B cell (primary cell): ENCODE data around the gene RPL41. TPM values are rescaled to one million over a fixed set of nuclear protein-coding genes. Genes with fewer than 3 reads are reported as not detected.

Experiments
- ATAC-seq: fragments of 200-7000 bp; cut with Tn5 transposase; one replicate; pipeline ENCODE4 v1.10.0; 2021; ENCODE audit warnings: low read depth, mild to moderate bottlenecking, moderate number of reproducible peaks, moderate library complexity
- CTCF ChIA-PET: fragments of 350-600 bp; sonication (Branson Sonifier 250); formaldehyde crosslinking; loops from one replicate; lab custom pipeline; 2021; ENCODE audit warnings: antibody characterized with exemption, inconsistent platforms; lab: Charles Lee
- POLR2A ChIA-PET: fragments of 350-600 bp; sonication (Branson Sonifier 250); formaldehyde crosslinking; loops from one replicate; lab custom pipeline; 2021; ENCODE audit warnings: antibody characterized with exemption; lab: Charles Lee
- DNase-seq: peaks from one replicate; pipeline ENCODE4 v3.0.0; 2013
- H2AFZ ChIP-seq: 2 replicates; pipeline ENCODE4 v1.6.1; 2012; ENCODE audit warnings: mild to moderate bottlenecking, low read depth, low read length; ENCODE audit not compliant: insufficient read depth, poor library complexity, severe bottlenecking
- H3K27ac ChIP-seq, 2 donors: 1 replicate in 1 of 2; 2 replicates in 1 of 2; pipeline ENCODE4 v1.5.1; 2012 to 2013; ENCODE audit warnings: low read length in 2 of 2, mild to moderate bottlenecking in 2 of 2, moderate library complexity in 1 of 2
- H3K27me3 ChIP-seq, 4 experiments: fragments of 200-600 bp in 1 of 4; sonication (generic) in 1 of 4; replicated peaks in 1 of 4; 1 replicate in 2 of 4; 2 replicates in 2 of 4; pipeline versions ENCODE4 v1.6.1 to v1.7.0; 2013 to 2016; ENCODE audit warnings: low read length in 3 of 4, mild to moderate bottlenecking in 2 of 4, mixed read lengths in 1 of 4, moderate library complexity in 1 of 4; ENCODE audit not compliant: insufficient read depth in 4 of 4, control insufficient read depth in 3 of 4; ENCODE audit errors: control extremely low read depth in 1 of 4
- H3K36me3 ChIP-seq, 2 experiments: replicated peaks in 1 of 2; 1 replicate in 1 of 2; 2 replicates in 1 of 2; pipeline versions ENCODE4 v1.6.1 to v1.7.1; 2013; ENCODE audit warnings: low read length in 1 of 2; ENCODE audit not compliant: insufficient read depth in 2 of 2, control insufficient read depth in 1 of 2; ENCODE audit errors: control extremely low read depth in 1 of 2, extremely low read depth in 1 of 2
- H3K4me1 ChIP-seq, 2 donors: fragments of 200-600 bp in 1 of 2; sonication (generic) in 1 of 2; 1 replicate in 1 of 2; 2 replicates in 1 of 2; pipeline versions ENCODE4 v1.5.1 to v1.6.1; 2013 to 2017; ENCODE audit warnings: low read length in 2 of 2; ENCODE audit not compliant: control insufficient read depth in 2 of 2, insufficient read depth in 2 of 2
- H3K4me2 ChIP-seq: replicated peaks from 2 replicates; pipeline ENCODE3; 2012; ENCODE audit warnings: mild to moderate bottlenecking, low read depth, low read length; ENCODE audit not compliant: poor library complexity, severe bottlenecking
- H3K4me3 ChIP-seq, 5 experiments: fragments of 200-600 bp in 1 of 5; sonication (generic) in 1 of 5; 1 replicate in 3 of 5; 2 replicates in 2 of 5; pipeline versions ENCODE4 v1.5.1 to v1.7.0; 2011 to 2016; ENCODE audit warnings: low read length in 4 of 5, mild to moderate bottlenecking in 4 of 5, low read depth in 2 of 5, control low read depth in 1 of 5, moderate library complexity in 1 of 5; ENCODE audit not compliant: insufficient read depth in 1 of 5; ENCODE audit errors: control extremely low read depth in 1 of 5, extremely low read depth in 1 of 5
- H3K79me2 ChIP-seq: fragments of 200-600 bp; sonication (generic); one replicate; pipeline ENCODE4 v1.6.0; 2016; ENCODE audit warnings: low read length; ENCODE audit not compliant: control insufficient read depth, insufficient read depth
- H3K9ac ChIP-seq: fragments of 200-600 bp; sonication (generic); 2 replicates; pipeline ENCODE4 v1.6.1; 2017; ENCODE audit warnings: mild to moderate bottlenecking, low read length, moderate library complexity
- H3K9me3 ChIP-seq, 3 donors: one replicate each; pipeline versions ENCODE4 v1.6.1 to v1.7.1; 2013; ENCODE audit warnings: low read length in 2 of 3; ENCODE audit not compliant: control insufficient read depth in 2 of 3, insufficient read depth in 1 of 3; ENCODE audit errors: control extremely low read depth in 1 of 3
- H4K20me1 ChIP-seq: 2 replicates; pipeline ENCODE4 v1.6.0; 2012; ENCODE audit warnings: mild to moderate bottlenecking, low read length; ENCODE audit not compliant: insufficient read depth, control insufficient read depth, poor library complexity, severe bottlenecking
- H3K27ac Mint-ChIP-seq: one replicate; pipeline ENCODE4 v1.8.0; 2021; ENCODE audit warnings: mixed read lengths
- H3K27me3 Mint-ChIP-seq: one replicate; pipeline ENCODE4 v1.8.0; 2021; ENCODE audit warnings: mixed read lengths
- H3K4me1 Mint-ChIP-seq: one replicate; pipeline ENCODE4 v1.8.0; 2021; ENCODE audit warnings: mixed read lengths
- H3K4me3 Mint-ChIP-seq: one replicate; pipeline ENCODE4 v1.8.0; 2021; ENCODE audit warnings: mixed read lengths
- H3K9me3 Mint-ChIP-seq: one replicate; pipeline ENCODE4 v1.8.0; 2022; ENCODE audit warnings: mixed read lengths; ENCODE audit not compliant: insufficient read depth
- CTCF ChIP-seq: fragments of 200-600 bp; IDR thresholded peaks from one replicate; pipeline ENCODE4 v1.8.0; 2022; ENCODE audit warnings: antibody characterized with exemption, mild to moderate bottlenecking
- EZH2 ChIP-seq: IDR thresholded peaks from 2 replicates; pipeline ENCODE4 v1.6.1; 2012; ENCODE audit warnings: borderline replicate concordance, low read depth, mild to moderate bottlenecking, moderate library complexity, low read length; ENCODE audit not compliant: insufficient read depth, poor library complexity, severe bottlenecking
- WGBS: methylation state at CpG from one replicate; pipeline ENCODE4 v1.1.5; 2013; ENCODE audit warnings: missing lambda C conversion rate; ENCODE audit not compliant: insufficient coverage; 5-methylcytosine and 5-hydroxymethylcytosine counted together
- intact Hi-C: fragments of 100-400 bp; cut with micrococcal nuclease; formaldehyde crosslinking; loops from one replicate; pipeline ENCODE4 v1.10.0; 2022
- polyA minus RNA-seq: library from RNA; depleted of rRNA, polyadenylated mRNA; stranded (reverse); fragments of >200 nt; gene quantifications from 2 replicates; pipeline ENCODE4 v1.2.3, GENCODE V29; 2012
- polyA plus RNA-seq: library from polyadenylated mRNA; depleted of rRNA; stranded (reverse); fragments of >200 nt; gene quantifications from 2 replicates; pipeline ENCODE4 v1.2.3, GENCODE V29; 2012
- total RNA-seq, 2 donors: library from RNA; stranded (reverse); fragments of 120-200 nt in 1 of 2; gene quantifications; 1 replicate in 1 of 2; 2 replicates in 1 of 2; pipeline versions ENCODE4 v1.2.3 to v1.2.4, GENCODE V29; 2013 to 2022

Gene RPL41
- total RNA-seq (4,341 and 4,738 TPM in 2 replicates), polyA plus RNA-seq (8,499 and 10,371 TPM in 2 replicates), polyA minus RNA-seq (4,478 and 7,720 TPM in 2 replicates)
- total RNA-seq (2013) = 12,724 TPM

GRCh38 chr12:56116267-56117081 lies at the start of gene RPL41:
TSS of gene RPL41 (plus strand) at chr12:56116633.
- ChIA-PET POLR2A (interaction anchor here (0.7 to 4.4 kb wide), 8 partner anchors 9 to 287 kb away, joined by 3 to 49 read pairs (median 8); partner anchors contain the start of genes CNPY2, DNAJC14, ESYT1 and PA2G4), CTCF (interaction anchor here (0.6 to 13.8 kb wide), 13 partner anchors 9 to 378 kb away, joined by 3 to 247 read pairs (median 3); partner anchors contain the start of genes ESYT1, PA2G4, SMARCC2 and STAT2)
- H3K27ac Mint-ChIP-seq = peak within 1 kb of the TSS; percentile 99
- peak within 1 kb of the TSS; percentile 85 for H3K4me2 ChIP-seq
- H3K4me1 ChIP-seq = peaks cover 17 to 30% of the 10 kb centered on the region in 2 donors
- H3K9ac ChIP-seq = peak within 1 kb of the TSS; percentile 95
- peak; percentile 51 for ATAC-seq
- H3K4me1 Mint-ChIP-seq = peaks cover 34% of the 10 kb centered on the region
- TF ChIP-seq CTCF (no peak), EZH2 (no peak)
- peak within 1 kb of the TSS; percentile 83 for H2AFZ ChIP-seq
- H3K27me3 Mint-ChIP-seq = no peaks in the 10 kb centered on the region
- peak within 1 kb of the TSS; percentile 64 to 99 (median 97) for H3K4me3 ChIP-seq
- WGBS = 0% methylated on average over 14 of the region's 34 CpGs
- intact Hi-C loops = loop anchor here (1.0 to 5.0 kb wide), 8 partner anchors 12 to 1636 kb away; partner anchors contain the start of genes CDK4, DNAJC14, MYL6 and PA2G4
- no peaks in the 10 kb centered on the region for H3K9me3 ChIP-seq
- peak within 1 kb of the TSS; percentile 94 to 95 for H3K27ac ChIP-seq
- peaks cover 0 to 40% of the 10 kb centered on the region in 2 experiments for H3K36me3 ChIP-seq
- no peaks in the 10 kb centered on the region for H3K9me3 Mint-ChIP-seq
- H3K79me2 ChIP-seq = peaks cover 32% of the 10 kb centered on the region
- H3K27me3 ChIP-seq = no peaks in the 10 kb centered on the region
- H3K4me3 Mint-ChIP-seq = peak within 1 kb of the TSS; percentile 99
- peaks cover under 1% of the 10 kb centered on the region for H4K20me1 ChIP-seq
- peak; percentile 98 for DNase-seq

- DNase-seq (no peak), ATAC-seq (no peak)
- H2AFZ ChIP-seq = no peak overlapping the region
- TF ChIP-seq CTCF (no peak), EZH2 (no peak)
- 94% methylated on average over 3 of the region's 4 CpGs for WGBS
- intact Hi-C loops = no loop called here
- peaks cover 3% of the 10 kb centered on the region for H3K27me3 Mint-ChIP-seq
- H3K4me3 ChIP-seq = no peak overlapping the region
- H3K27ac ChIP-seq = no peak overlapping the region
- no peak overlapping the region for H3K4me3 Mint-ChIP-seq
- H3K9ac ChIP-seq = no peak overlapping the region
- no peaks in the 10 kb centered on the region for H4K20me1 ChIP-seq
- no peaks in the 10 kb centered on the region for H3K27me3 ChIP-seq
- POLR2A ChIA-PET = no interaction called here
- no peaks in the 10 kb centered on the region for H3K4me1 Mint-ChIP-seq
- H3K4me1 ChIP-seq = no peaks in the 10 kb centered on the region
- H3K79me2 ChIP-seq = no peaks in the 10 kb centered on the region
- H3K36me3 ChIP-seq = no peaks in the 10 kb centered on the region
- CTCF ChIA-PET = no interaction called here
- no peaks in the 10 kb centered on the region for H3K9me3 Mint-ChIP-seq
- H3K4me2 ChIP-seq = no peak overlapping the region
- H3K9me3 ChIP-seq = no peaks in the 10 kb centered on the region
- H3K27ac Mint-ChIP-seq = no peak overlapping the region
These were observed 44.8 kb upstream of the RPL41 start for GRCh38 chr12:56071648-56072047.
